ENCODE data around the gene PDK1.
A peak's percentile ranks its signal among the peaks of the same experiment; 100 is the strongest.

The PDK1 gene

GRCh38 chr2:172600557-172601008, 44.7 kb downstream of the PDK1 start:
- no peak for DNase-seq

GRCh38 chr2:172606285-172606684, 50.4 kb downstream of the PDK1 start:
- DNase-seq: no peak

- no peak for DNase-seq
Measured at GRCh38 chr2:172607379-172607928, 51.6 kb downstream of the PDK1 start.

GRCh38 chr2:172609488-172609887, 53.6 kb downstream of the PDK1 start:
- no peak for DNase-seq

- no peak for DNase-seq
Measured at GRCh38 chr2:172612051-172612450, 56.2 kb downstream of the PDK1 start.

GRCh38 chr2:172613040-172613439, 57.1 kb downstream of the PDK1 start:
- DNase-seq: no peak

- DNase-seq: no peak
Measured at GRCh38 chr2:172613615-172614231, 57.8 kb downstream of the PDK1 start.

- no peak for DNase-seq
Measured at GRCh38 chr2:172614932-172615331, 59.0 kb downstream of the PDK1 start.

GRCh38 chr2:172615727-172616261, 59.9 kb downstream of the PDK1 start:
- DNase-seq: no peak

- no peak for DNase-seq
Measured at GRCh38 chr2:172617115-172617514, 61.2 kb downstream of the PDK1 start.

- no peak for DNase-seq
Measured at GRCh38 chr2:172623249-172623965, 67.5 kb downstream of the PDK1 start.

- no peak for DNase-seq
Measured at GRCh38 chr2:172624996-172625395, 69.1 kb downstream of the PDK1 start.

- no peak for DNase-seq
Measured at GRCh38 chr2:172627181-172627580, 71.3 kb downstream of the PDK1 start.

- DNase-seq: no peak
Measured at GRCh38 chr2:172628085-172628484, 72.2 kb downstream of the PDK1 start.

- DNase-seq: no peak
Measured at GRCh38 chr2:172629586-172629985, 73.7 kb downstream of the PDK1 start.

- DNase-seq: no peak
Measured at GRCh38 chr2:172630181-172630580, 74.3 kb downstream of the PDK1 start.

- DNase-seq: no peak
Measured at GRCh38 chr2:172634477-172634876, 78.6 kb downstream of the PDK1 start.

- DNase-seq: no peak
Measured at GRCh38 chr2:172635548-172635947, 79.7 kb downstream of the PDK1 start.

GRCh38 chr2:172639256-172639655, 83.4 kb downstream of the PDK1 start:
- DNase-seq: no peak

- peak; percentile 52 for DNase-seq
Measured at GRCh38 chr2:172639823-172640222, 83.9 kb downstream of the PDK1 start.

GRCh38 chr2:172640389-172640788, 84.5 kb downstream of the PDK1 start:
- DNase-seq: peak; percentile 52

- no peak for DNase-seq
Measured at GRCh38 chr2:172642301-172643020, 86.6 kb downstream of the PDK1 start.

GRCh38 chr2:172643142-172643541, 87.3 kb downstream of the PDK1 start:
- no peak for DNase-seq

Measured in NCI-H345 (cell line).